ENCODE measurements around the gene USP7.

The USP7 gene

DNA sequence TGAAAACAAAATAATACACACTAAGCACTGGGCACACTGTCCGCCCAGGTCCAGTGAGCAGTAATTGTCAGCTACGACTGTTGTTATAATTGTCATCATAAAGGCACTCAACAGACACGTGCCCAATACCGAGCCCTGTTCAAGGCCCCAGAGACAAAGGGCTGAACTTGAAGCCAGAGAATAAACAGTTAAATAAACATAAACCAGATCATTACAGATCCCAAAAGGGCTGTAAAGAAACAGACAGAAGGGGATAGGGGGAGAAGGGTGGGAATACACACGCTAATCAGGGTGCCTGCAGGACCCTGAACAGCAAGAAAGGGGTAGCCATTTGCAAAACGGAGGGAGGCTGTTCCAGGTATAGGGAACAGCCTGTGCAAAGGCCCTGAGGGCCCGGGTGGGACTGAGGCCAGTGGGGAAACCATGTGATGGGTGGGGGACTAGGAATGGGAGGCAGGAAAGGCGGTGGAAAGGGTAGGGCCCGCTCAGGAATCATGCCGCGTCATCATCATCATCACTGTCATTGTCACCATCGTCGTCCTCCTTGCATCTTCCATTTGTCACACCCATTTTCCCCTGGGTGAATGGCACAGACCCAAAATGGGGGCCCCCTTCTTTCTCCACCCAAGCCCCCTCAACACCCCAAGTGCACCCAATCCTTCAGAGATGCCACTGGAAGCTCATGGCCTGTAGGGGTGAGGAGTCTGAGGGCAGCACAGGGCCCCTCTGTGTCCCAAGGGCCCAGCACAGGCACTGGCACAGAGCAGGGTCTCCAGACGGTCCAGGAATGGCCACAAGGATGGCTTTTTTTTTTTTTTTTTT lies 101.2 kb downstream of the USP7 start:
- no peak for DNase-seq (ENCODE audit: low read depth, low spot score)

GRCh38 chr16:8861563-8862308 lies 102.0 kb downstream of the USP7 start:
- DNase-seq (ENCODE audit: low read depth, low spot score) = no peak

GRCh38 chr16:8859913-8860881 lies 103.5 kb downstream of the USP7 start:
- DNase-seq (ENCODE audit: low read depth, low spot score) = no peak

DNA sequence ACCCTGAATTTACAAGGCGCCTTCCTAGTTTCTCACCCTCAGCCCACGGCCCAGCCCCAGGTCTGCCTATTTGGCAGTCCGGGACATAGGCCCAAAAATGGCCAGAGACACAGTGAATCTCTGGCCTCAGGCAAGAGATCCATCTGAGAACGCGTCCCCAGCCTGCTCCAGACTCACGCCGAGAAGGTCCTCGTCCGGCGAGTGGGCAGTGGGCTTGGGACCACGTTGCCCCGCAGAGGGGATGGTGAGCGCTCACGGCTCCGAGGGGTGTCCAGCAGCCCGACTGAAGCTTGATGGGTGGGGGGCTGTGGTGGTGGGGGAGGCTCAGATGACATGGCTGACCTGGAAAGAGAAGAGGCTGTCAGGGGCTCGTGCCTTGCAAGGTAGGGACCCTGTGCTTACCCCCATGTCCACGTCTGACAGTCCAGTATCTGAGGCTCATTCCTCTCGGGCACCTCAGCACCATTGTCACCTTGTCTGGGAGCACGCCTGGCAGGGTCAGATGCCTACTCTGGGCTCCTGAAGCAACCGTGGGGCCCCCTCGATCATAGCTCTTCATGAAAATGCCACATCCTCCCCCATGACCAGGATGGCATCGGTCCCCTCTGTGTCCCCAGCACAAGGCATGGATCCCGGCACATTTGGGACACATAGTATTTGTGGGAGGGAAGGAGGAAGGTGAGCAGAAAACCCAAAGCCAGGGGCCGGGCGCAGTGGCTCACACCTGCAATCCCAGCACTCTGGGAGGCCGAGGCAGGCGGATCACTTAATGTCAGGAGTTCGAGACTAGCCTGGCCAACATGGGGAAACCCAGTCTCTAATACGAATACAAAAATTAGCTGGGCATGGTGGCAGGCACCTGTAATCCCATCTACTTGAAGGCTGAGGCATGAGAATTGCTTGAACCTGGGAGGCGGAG lies 104.5 kb downstream of the USP7 start:
- no peak for DNase-seq (ENCODE audit: low read depth, low spot score)

DNA sequence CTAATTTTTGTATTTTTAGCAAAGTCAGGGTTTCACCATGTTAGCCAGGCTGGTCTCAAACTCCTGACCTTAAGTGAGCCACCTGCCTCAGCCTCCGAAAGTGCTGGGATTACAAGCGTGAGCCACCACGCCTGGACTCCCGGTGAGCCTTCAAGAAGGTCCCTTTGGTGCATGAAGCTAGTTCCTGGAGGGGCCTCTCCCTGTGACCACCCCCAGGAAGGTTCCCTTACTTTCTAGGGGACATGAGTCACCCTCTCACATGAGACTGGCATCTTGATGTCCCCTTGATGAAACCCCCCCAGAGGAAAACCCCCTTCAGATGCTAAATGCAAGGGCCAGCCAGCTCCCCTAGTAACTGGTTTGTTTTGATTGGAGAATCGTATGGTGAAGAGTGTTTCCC lies 107.7 kb downstream of the USP7 start:
- DNase-seq (ENCODE audit: low read depth, low spot score) = no peak

DNA sequence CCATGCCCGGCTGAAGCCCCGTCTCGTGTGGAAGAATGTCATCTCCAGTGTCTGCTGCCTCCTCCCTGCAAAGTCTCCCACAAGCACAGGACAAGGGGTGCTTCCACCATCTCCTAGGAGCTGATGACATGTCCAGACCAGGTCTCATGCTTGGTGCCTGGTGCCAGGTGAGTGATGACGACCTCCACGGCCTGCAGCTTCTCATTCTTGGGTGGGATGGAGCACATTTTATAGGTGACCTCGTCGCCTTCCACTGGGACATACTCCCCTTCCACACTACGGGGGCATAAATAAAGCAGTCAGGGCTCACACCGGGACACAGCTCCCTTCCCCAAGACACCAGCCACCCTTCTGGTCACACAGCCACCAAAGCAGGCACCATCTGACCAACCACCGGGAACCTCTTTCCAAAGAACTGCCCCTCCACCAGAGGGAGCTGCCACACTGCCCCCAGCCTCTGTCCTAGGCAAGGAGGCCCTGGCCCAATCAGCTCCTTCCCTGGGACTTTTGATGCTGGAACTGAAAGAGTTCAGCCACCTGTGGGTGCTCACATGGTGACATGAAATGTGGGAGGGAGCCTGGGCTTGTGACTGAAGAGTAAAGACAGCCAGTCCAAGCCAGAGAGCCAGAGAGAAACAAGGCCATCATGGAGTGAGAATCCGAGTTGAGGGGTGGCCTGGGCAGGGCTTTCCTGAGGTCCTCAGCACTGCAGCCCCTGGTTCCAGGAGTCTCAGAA lies 108.5 kb downstream of the USP7 start:
- DNase-seq (ENCODE audit: low read depth, low spot score) = no peak

GRCh38 chr16:8854298-8854948 lies 109.3 kb downstream of the USP7 start:
- DNase-seq (ENCODE audit: low read depth, low spot score) = no peak

DNA sequence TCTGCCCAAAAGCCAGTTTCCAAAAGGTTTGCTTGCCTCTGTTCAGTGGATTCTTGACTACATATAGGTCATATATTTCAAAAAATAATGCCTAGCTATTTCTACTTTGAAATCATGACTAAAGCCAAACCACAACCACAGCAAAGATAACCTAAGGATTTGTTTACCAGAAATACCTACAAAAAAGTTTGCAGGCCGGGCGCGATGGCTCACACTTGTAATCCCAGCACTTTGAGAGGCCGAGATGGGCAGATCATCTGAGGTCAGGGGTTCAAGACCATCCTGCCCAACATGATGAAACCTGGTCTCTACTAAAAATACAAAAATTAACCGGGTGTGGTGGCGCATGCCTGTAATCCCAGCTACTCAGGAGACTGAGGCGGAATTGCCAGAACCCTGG lies 110.1 kb downstream of the USP7 start:
- DNase-seq (ENCODE audit: low read depth, low spot score) = no peak

GRCh38 chr16:8853150-8853549 lies 110.6 kb downstream of the USP7 start:
- no peak for DNase-seq (ENCODE audit: low read depth, low spot score)

DNA sequence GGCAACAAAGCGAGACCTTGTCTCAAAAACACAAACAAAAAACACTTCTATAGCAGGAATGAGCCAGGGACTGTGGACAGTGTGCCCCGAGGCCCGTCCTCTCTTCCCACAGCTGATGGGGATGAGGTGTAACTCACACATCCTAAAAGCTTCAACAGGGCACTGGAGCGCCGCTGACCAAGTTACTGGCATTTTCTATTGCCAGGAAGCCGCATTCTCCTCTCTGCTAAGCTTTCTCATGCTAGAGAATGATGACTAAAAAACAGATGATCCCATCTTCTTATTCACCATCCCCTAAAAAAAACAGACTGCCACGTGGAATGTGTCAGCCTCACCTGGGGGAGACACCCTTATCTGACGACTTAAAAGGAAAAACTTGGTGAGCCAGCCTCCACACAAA lies 111.2 kb downstream of the USP7 start:
- no peak for DNase-seq (ENCODE audit: low read depth, low spot score)

GRCh38 chr16:8851761-8852403 lies 111.8 kb downstream of the USP7 start:
- no peak for DNase-seq (ENCODE audit: low read depth, low spot score)

DNA sequence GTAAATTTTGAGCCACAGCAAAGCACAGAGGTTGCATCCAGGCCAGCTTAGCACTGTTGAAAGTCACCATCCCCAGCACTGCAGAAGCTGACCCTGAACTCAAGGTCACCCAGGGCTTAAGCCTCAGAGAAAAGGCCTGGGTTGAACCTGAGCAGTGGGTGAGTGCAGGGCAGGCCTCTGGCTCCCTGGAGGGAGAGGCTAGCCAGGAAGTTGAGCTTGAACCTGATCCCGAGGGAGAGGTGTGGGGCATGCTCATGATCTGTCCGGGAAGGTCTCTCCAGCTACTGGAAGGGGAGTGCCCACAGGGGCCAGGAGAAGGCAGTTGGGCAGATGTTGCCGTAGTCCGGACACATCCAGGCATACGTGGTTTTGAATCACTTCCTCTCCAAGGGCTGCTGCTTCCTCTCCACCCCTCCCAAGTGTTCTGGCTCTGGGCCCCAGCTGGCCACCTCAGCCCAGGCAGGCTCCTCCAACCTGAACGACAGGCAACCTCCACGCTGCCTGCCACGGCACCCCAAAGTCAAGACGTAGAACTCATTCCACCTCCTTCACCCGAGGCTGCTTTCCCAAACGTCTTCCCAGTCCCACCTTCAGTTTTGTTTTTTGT lies 113.3 kb downstream of the USP7 start:
- DNase-seq (ENCODE audit: low read depth, low spot score) = no peak

DNA sequence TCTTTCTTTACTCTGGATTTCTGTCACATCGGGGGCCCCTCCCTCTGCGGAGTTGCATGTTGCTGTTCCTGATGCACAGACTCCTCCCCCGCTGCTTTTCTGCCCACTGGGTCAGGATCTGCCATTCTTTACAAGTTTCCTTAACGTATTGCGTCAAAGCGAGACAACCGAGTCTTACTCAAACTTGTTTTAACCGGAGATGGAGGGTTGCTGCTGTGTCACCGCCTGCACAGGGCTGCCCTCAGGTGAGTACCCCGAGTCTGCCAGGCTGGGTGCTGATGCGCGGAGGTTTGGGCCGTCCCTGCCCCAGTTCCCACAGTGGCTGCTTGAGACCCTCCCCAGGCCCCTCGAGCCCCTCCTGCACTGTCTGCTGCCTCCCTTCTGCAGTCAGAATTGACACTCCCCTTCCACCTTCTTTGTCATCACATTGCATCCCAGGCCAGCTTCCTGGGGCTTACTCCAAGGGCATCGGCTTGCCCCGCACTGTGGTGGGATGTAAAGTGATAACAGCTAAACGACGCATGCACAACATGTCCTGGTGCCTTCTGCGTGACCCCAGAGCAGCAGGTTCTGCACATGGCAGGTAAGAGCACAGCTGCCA lies 114.2 kb downstream of the USP7 start:
- DNase-seq (ENCODE audit: low read depth, low spot score) = no peak

DNA sequence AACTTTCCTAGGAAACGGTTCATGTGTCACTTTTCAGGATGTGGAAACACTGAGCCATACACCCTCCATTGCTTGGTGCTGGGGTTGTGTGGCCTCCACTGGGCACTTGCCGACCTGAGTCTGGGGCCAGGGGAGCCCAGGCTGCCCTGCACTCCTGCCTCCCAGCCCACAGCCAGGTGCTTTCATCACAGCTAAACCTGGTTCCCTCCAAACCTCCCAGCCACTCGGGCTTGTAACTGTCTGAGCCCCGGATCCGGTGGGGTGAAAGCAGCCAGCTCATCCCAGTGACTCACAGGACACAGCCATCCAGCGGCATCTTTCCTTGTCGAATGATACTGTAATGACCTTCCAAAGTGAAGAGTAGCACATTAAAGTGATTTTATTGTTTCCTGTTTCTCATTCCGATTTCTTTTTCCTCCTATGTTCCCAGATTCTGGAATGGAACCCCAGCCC lies 114.7 kb downstream of the USP7 start:
- no peak for DNase-seq (ENCODE audit: low read depth, low spot score)

DNA sequence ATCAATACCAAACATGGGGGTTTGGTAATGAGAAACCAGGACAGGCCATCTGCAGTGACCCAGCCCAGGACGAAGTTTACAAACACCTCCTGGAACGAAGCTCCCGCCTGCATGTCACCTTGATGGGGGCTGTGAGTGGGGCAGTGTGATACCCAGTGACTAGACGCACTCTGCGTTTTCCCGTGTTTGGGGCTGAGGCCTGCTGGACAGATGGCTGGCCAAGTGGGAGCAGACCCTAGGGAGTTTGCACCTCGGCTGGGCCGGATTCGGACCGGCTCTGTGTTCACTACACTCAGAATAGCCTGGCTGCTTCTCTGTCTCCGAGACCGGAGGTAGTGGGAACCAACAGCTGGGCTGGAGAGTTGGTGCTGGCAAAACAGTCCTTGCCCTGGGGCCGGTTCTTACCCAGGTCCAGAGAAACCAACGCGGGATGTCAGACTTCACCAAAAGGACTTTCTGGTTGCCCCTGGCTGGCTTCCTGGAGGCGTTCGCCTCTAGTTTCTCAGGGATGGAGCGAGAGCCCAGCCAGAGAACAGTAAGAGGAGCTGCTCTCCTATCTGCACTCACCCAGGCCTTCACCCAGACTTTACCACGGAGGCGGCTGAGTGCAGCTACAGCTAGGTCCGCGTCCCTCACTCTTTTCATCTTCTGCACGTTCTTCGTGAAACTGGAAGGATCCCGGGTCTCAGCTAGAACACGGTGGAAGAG lies 115.3 kb downstream of the USP7 start:
- no peak for DNase-seq (ENCODE audit: low read depth, low spot score)

DNA sequence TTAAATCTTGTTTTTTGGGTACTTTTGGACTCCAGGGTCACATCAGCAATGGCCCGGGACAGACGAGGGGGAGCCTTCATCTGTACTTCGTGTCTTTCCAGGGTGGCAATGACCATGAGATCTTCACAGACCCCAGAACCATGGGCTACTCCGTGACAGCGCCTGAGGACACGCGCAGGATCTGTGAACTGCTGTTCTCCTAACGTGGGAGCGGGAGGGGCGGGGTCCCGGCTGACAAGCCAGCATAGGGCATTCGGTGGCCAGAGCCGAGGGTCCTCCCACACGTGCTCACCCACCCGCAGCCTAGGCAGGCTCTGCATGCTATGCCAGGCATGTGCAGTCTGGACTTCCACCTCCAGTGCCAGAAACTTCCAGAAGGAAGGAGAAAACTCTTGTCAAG lies 116.1 kb downstream of the USP7 start:
- no peak for DNase-seq (ENCODE audit: low read depth, low spot score)

DNA sequence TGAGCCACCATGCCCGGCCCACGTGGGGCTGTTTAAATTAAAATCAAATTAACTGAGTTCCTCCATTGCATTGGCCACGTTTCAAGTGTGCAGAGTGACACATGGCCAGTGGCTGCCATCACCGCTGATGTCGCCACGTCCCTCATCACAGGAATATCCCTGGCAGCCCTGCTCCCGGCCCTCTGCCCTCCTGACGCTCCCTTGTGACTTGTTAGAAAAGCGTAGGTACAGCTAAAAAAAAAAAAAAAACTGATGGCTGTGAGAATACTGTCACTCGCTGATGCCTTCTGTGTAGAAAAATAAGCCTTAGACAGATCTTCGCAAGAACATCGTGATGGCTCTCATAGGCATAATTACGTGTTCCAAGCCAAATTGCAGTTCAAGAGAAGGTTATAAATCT lies 116.6 kb downstream of the USP7 start:
- no peak for DNase-seq (ENCODE audit: low read depth, low spot score)
